Measurements from ENCODE around the gene PARVB.
A peak's percentile ranks its signal among the peaks of the same experiment; 100 is the strongest.
"Not testable (repeated sequence)": the region's sequence is repeated elsewhere in the genome, so short reads cannot be mapped to it uniquely, and the experiment has no call there.

Gene PARVB

DNA sequence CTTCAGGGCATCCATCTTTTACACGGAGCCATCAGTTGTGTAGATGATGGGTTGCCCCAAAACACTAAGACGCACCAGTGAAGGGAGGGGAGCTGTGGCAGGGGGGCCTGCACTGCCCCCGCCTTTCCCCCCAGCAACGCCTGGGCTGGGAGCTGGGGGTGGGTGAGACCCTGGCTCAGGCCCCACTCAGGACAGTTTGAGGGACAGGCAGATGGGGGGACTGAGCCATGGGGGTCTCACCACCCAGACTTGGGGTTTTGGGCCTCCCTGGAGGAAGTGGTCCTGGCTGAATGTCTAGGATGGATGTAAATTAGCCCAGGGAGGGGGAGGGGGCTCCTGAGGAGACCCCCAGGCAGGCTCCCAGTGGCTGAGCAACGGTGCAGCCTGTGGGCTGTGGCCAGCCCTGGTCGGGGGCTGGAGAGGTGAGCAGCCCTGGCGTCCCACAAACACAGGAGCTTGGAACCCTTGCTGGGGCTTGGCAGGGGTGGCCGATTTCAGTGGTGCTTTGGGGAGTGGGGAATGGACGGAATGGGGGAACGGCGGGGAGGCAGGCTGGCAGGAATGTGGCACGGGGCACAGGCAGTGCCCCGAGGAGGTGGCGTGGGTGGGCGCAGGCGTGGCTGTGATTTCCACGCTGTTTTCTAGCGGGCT, 6.1 kb downstream of the PARVB start:
- DNase-seq, result no peak

DNA sequence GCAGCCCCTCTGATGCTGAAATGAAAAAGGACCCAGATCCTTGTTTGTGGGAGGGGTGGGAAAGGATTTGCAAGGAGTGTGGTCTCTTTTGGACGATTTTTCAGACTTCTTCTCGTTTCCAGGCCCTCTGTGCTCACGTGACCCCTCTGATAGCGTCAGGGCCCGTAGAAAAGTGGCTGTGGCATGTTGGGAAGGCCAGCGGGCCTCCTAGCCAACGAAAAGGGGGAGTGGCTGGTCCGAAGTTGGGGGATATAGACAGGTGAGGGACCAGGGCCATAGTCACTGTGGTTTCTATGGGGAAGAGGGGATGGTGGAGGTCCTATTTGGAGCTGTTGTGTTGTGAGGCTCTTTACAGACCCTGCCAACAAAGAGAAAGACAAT, 6.6 kb downstream of the PARVB start:
- DNase-seq, result no peak

- peak; percentile 34 for DNase-seq
Observed at GRCh38 chr22:44031158-44031952, 7.3 kb downstream of the PARVB start.

DNA sequence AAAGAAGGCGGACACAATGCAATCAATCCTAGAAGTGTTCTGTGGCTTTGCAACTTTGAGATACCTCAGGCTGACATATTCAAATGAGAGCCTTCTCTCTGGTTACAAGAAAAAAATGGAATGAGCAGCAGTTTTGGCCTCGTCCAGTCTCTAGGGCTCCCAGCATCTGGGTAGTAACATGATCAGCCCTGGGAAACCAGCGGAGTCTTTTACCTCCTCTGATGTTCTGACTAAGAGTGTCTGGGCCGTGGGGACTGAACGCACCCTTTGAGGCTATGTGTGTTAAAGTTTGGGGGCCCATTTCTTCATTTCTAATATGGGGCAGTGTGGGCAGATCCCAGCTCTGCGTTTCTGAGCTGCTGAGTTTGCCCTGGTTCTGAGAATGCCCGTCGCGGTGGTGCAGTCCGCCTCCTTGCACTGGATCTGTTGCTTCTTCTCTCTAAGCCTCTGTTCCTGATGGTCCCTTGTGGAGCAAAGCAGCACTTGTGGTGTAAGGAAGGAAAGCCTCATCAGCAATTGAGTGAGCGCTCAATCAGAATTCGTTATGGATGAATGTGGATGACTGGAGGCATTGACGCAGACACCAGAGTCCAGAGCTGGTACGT, 8.1 kb downstream of the PARVB start:
- no peak for DNase-seq

DNA sequence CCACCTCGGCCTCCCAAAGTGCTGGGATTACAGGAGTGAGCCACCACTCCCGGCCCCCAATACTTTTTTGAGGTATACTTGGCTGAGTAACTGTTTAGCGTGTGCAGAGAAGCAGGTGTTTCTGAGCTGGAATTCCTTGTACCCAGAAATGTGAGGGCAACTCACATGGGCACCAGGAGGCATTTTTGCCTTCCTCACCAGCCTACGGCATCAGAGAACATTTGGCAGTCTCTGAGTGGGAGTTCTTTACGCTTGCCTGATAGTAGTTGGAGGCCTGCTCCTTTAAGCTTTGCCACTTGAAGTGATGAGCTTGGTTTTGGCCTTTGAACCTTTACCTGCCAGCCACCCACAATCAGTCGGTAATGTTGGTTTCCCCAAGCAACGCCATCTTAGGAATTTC, 9.2 kb downstream of the PARVB start:
- no peak for DNase-seq

- DNase-seq, result no peak
Observed at GRCh38 chr22:44033694-44034093, 9.6 kb downstream of the PARVB start.

DNA sequence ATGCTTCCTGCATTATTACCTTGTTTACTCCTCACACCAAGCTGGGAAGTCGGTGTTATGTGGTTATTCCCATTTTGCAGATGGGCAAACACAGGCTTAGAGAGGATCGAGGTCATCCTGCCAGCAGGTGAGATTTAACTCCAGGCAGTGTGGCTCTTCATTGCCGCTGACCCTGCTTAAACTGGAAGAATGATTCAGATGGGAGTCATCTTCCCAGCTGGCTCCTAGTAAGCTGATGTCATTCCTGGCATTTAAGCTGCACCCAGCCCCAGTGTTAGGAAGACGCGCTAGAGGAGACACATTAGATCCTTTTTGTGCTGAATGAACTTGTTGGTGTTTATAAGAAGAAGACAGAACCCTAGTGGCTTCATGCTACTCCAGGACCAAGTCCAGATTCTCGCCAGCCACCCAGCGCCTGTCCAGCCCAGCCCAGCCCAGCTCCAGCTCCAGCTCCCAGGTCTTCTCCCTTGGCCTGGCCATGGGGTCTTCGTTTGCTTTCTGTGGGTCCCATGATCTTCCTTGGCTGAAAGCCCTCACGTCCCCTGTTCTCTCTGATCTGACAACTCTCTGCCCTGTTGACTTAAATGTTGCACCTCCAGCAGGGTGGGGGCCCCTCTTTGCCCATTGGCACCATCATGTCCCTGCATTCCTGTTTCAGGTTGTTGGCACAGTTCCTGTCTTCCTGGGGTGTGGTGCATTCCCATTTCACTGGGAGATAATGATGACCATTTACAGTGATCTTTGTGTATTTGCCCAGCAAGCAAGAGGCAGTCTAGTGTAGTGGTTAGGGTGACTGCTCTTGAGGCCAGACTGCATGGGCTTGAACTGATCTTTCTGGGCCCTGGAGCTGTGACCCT, 13.6 kb downstream of the PARVB start:
- no peak for DNase-seq

DNA sequence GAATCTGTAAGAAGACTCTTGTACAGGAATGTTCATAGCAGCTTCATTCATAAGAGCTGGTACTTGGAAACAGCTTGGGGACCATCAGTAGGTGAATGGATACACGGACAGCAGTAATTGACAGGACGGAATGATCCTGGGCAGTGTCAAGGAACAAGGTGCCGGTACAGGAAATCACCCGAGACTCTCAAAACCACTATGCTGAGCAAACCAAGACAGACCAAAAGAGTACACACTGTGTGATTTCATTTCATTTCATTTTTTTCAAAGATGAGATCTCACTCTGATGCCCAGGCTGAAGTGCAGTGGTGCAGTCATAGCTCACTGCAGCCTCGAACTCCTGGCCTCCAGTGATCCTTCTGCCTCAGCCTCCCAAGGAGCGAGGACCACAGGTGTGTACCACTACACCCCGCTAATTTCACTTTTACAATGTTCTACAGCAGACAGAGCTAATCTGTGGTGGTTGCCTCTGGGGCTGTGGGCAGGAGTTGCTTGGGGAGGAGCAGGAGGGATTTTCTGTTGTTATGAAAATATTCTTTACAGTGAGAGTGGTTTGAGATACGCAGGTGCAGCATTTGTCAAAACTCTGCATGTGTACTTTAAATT, 15.6 kb downstream of the PARVB start:
- DNase-seq, result no peak

DNA sequence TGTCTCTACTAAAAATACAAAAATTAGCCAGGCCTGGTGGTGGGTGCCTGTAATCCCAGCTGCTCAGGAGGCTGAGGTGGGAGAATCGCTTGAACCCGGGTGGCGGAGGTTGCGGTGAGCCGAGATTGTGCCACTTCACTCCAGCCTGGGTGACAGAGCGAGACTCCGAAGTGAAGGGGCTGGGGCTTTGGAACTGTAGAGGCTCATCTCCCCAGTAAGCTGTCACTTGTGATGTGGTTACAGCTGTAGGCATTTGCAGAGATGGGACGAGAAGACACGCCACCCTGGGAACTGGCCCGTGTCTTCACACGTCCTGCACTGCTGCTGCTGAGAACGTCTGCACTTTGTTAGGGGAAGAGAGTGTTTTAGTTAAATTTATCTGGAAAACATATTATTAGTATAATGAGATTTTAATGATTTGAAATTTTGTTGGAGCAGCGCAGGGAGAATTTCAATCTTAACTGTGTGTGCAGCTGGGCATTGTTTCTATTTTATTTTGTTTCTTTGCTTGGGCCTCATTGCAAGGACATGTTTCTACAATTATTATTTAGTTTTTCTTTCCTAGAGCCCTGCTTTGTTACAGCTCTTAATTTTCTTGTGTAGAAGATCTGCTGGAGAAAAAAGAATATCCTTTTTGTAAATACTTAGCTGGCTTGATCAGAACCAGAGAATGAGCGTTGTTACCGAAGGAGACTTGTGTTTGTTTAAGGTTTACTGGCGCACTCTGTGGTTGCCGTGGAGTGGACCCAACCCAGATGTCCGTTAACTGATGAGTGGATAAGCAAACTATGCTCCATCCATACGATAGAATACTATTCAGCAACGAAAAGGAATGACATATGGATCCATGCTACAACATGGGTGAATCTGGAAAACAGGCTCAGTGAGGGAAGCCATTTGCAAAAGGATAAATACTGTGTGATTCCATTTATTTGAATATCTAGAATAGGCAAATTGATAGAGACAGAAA, 18.4 kb downstream of the PARVB start:
- no peak for DNase-seq

DNA sequence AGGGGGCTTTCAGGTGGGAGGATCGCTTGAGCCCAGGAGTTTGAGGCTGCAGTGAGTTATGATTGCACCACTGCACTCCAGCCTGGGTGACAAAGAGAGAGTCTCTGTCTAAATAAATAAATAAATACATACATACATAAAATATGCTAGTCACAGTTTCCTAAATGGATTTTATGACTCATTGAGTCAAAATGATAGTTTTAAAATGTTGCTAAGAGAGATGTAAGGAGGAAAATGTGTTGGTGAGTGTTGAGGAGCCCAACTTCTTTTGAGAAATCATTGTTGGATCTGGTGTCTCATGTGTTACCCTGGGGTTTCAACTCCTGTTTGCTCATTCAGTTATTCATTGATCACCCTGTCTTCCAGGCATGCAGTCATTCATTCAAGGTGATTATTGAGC, 21.0 kb downstream of the PARVB start:
- no peak for DNase-seq

- no peak for DNase-seq
Observed at GRCh38 chr22:44046485-44047141, 22.5 kb downstream of the PARVB start.

- DNase-seq, result no peak
Observed at GRCh38 chr22:44047891-44048301, 23.8 kb downstream of the PARVB start.

DNA sequence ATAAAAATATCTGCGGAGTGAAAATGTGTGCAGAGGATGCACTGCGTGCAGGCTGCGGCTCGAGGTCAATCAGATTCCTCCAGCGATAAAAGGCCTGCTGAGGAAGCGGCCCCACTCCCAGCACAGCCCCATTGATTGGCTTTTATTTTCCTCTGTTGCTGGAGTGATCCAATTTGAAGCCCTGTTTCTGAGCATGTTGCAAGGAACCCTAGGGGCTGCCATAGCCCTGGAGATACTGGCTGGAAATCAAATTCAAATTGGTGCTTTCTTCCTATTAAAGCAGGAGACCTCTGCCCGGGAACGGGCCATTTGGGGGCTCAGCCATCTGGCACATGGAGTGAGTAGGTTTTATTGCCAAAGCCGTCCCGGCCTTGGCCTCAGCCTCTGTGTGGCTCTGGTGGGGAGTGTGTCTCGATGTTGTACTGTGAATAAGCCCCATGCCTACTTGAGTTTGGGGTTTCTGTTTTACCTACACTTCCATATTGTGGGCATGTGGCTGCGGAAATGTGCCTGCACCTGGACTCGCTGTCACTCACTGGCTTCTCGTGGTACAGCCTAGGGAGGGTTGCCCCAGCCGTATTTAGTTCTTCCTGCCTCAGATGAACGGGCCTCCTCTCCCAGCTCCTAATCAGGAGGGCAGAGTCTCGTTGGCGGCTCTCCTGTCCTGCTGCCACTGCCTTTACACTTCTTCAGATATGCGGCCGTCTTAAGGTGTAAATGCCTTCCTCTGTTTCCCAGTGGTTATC, 25.6 kb downstream of the PARVB start:
- DNase-seq, result no peak

DNA sequence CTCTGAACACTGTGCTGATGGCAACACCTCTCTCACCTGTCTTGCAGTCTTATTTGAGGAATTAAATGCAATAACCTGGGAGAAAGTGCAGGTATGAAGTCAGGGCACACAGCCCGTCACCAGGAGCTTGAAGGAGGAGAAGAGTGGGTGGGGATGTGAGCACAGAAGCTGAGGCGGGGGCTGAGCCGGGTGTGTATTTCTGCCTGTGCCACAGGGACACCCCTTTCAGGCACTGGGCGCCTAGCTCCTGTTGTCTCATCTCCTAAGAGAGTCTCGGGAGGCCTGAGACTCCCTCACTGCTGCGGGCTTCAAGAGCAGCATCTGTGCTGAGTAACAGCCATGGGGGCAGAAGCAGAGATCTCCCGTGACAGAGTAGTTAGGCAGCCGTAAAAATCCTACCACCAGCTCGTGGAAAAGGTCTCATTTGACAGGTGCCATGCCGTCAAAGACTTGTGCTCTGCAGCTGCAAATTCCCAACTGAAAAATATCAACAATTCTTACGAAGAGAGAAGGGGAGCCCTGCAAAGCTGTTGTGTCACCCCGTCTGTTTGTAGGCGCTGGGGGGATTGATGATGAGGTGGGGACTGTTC, 26.8 kb downstream of the PARVB start:
- no peak for DNase-seq

- DNase-seq, result no peak
Observed at GRCh38 chr22:44051358-44051757, 27.3 kb downstream of the PARVB start.

GRCh38 chr22:44051961-44052360, 27.9 kb downstream of the PARVB start:
- DNase-seq, result no peak

DNA sequence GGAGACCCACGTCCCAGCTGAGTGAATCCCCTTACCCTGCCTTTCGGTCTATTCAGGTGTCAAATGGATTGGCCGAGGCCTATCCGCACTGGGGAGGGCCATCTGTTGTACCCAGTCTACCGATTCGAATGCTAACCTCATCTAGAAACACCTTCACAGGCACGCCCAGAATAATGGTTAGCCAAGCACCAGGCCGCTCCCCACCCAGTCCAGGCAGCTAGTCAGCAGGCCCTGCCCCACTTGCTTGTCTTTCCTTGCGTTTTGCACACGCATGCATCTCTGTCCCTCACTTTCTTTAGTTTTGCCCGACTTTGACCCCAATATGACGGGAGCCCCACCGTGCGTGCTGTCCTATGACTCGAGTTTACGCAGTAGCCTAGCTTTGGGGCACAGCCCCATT, 31.7 kb downstream of the PARVB start:
- DNase-seq, result no peak

DNA sequence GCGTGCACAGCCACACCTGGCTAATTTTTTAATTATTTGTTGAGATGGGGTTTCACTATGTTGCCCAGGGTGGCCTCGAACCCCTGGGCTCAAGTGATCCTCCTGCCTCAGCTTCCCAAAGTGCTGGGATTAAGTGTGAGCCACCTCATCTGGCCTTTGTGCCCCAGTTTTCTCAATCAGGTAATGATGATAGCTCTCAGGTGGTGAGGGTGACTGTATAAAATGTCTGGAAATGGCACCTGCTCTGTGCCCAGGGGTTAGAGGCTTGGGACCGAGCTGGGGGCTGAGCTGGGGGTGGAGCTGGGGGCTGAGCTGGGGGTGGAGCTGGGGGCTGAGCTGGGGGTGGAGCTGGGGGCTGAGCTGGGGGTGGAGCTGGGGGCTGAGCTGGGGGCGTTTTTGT, 32.5 kb downstream of the PARVB start:
- not testable (repeated sequence) for DNase-seq

DNA sequence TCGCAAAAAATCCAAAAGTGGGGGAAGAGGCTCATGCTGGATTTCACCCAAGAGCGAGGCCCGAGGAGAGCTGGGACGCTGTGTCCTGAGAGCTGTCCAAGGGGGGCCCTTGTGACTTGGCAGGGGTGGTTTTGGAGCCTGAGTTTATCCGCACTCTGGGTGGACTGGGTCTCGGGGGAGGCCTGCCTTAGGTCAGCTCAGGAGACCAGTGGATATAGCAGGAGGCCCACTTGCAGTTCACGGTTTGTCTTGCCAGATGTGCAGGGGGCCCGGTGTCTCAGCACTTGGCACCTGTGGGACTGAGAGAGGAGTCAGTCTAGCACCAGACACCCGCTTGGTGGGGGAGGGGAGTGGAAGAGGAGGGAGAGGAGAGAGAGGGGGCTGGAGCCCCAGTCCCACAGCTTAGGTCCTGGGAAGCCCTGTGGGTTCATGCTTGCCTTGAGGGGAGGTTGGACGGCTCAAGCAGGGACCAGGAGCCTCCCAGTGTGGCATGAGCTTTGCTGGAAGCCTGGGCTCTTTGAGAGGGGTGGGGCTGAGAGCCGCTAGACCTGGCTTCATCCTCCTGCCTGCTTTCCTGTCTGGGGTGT, 33.4 kb downstream of the PARVB start:
- DNase-seq, result no peak
